NCI-H748 treated with DMSO at 0.1 percent for 48 hours (cell line): ENCODE measurements around the gene S100B.
A peak's percentile ranks its signal among the peaks of the same experiment; 100 is the strongest.
"Not testable (repeated sequence)": the region's sequence is repeated elsewhere in the genome, so short reads cannot be mapped to it uniquely, and the experiment has no call there.

Source experiments
- DNase-seq: peaks from one replicate; lab custom pipeline; 2025; lab: John Stamatoyannopoulos, UW

S100B gene

GRCh38 chr21:46604975-46605766 is at the start of gene S100B:
Gene S100B, minus strand, starts transcription at chr21:46605082. Its CDS starts 2,667 bp downstream, at chr21:46602415.
- DNase-seq, result no peak

- DNase-seq, result no peak
Observed at GRCh38 chr21:46651121-46651520, 46.2 kb upstream of the S100B start.

GRCh38 chr21:46650476-46651098 is 45.7 kb upstream of the S100B start:
- DNase-seq, result no peak

GRCh38 chr21:46649356-46649755 is 44.5 kb upstream of the S100B start:
- DNase-seq, result no peak

- no peak for DNase-seq
Observed at GRCh38 chr21:46648539-46648938, 43.7 kb upstream of the S100B start.

GRCh38 chr21:46646541-46647154 is 41.8 kb upstream of the S100B start:
- no peak for DNase-seq

GRCh38 chr21:46645840-46646239 is 41.0 kb upstream of the S100B start:
- DNase-seq, result no peak

GRCh38 chr21:46643379-46644177 is 38.7 kb upstream of the S100B start:
- DNase-seq, result no peak

- DNase-seq, result no peak
Observed at GRCh38 chr21:46641656-46642055, 36.8 kb upstream of the S100B start.

GRCh38 chr21:46639489-46640386 is 34.9 kb upstream of the S100B start:
- no peak for DNase-seq

GRCh38 chr21:46637952-46638746 is 33.3 kb upstream of the S100B start:
- no peak for DNase-seq

- no peak for DNase-seq
Observed at GRCh38 chr21:46636550-46637285, 31.8 kb upstream of the S100B start.

GRCh38 chr21:46636181-46636512 is 31.3 kb upstream of the S100B start:
- DNase-seq, result no peak

- peak; percentile 88 for DNase-seq
Observed at GRCh38 chr21:46635324-46636180, 30.7 kb upstream of the S100B start, which contains the start of gene PRMT2. Gene PRMT2, plus strand, starts transcription at chr21:46635674. Its CDS starts 1,278 bp downstream, at chr21:46636952.

- peak; percentile 45 for DNase-seq
Observed at GRCh38 chr21:46634966-46635323, 30.1 kb upstream of the S100B start.

GRCh38 chr21:46634427-46634826 is 29.5 kb upstream of the S100B start:
- no peak for DNase-seq

- DNase-seq, result no peak
Observed at GRCh38 chr21:46633566-46633965, 28.7 kb upstream of the S100B start.

- DNase-seq, result not testable (repeated sequence)
Observed at GRCh38 chr21:46630915-46631314, 26.0 kb upstream of the S100B start.

GRCh38 chr21:46628868-46629267 is 24.0 kb upstream of the S100B start:
- no peak for DNase-seq
